Measurements from ENCODE around the gene GALK1.

The GALK1 gene

DNA sequence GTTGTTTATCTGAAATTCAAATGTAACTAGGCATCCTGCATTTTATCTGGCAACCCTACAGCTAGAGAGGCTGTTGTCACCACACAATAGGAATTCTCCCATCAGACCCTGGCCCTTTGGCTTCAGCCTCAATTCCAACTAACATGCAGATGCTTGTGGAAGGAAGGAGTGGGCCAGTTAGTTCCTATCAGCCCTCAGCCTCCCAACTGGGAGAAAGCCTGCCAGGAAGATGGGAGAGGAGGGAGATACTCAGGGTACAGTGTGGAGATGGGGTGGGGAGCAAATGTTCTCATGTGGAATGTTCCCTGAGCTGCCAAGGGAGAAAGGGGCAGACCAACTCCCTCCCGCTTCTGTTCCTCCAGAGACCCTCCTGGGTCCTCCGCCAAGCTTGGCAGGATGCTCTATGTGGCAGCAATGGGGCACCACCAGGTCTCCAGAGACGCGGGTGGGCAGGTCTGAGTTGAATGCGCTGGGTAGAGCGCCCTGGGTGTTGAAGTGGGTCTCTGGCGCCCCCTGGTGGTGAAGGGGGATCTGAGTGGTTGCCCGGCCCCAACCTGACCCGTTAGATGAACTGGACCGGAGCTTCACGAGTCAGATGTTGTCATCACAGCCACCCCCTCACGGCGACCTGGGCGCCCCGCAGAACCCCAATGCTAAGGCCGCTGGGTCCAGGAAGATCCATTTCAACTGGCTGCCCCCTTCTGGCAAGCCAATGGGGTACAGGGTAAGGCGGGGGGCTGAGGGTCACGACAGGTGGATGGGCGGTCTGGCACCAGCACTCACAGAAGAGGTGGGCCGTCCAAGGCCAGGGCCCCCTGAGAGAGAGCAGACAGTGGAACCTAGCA, 15.2 kb downstream of the GALK1 start:
- peak; percentile 89 for DNase-seq (ENCODE audit: low spot score)

DNA sequence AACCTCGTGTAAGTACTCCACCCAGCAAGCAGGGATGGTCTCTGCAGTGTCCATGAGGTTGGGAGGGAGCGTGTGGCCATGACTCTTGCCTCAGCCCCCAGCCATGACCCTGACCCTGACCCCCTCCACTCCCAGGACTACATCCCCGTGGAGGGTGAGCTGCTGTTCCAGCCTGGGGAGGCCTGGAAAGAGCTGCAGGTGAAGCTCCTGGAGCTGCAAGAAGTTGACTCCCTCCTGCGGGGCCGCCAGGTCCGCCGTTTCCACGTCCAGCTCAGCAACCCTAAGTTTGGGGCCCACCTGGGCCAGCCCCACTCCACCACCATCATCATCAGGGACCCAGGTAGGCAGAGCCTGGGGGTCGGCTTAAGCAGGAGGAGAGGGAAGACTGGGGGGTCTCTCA, 16.3 kb downstream of the GALK1 start:
- no peak for DNase-seq (ENCODE audit: low spot score)

DNA sequence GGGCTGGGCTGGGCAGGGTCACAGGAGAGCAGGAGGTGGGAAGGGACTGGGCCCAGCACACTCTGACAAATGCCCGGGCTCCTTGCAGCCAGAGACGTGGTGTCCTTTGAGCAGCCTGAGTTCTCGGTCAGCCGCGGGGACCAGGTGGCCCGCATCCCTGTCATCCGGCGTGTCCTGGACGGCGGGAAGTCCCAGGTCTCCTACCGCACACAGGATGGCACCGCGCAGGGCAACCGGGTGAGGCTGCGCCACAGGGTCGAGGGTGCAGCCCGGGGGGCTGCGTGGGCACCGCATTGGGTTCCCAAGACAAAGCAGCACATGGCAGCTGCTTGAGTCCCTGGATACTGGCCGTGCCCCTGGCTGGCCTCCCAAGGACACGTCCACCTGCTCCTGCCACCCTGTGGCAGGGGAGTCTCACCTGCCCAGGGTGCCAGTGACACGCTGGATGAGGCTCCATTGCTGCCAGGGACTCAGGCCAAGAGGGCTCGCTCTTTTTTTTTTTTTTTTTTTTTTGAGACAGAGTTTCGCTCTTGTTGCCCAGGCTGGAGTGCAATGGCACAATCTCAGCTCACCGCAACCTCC, 21.3 kb downstream of the GALK1 start:
- no peak for DNase-seq (ENCODE audit: low spot score)

DNA sequence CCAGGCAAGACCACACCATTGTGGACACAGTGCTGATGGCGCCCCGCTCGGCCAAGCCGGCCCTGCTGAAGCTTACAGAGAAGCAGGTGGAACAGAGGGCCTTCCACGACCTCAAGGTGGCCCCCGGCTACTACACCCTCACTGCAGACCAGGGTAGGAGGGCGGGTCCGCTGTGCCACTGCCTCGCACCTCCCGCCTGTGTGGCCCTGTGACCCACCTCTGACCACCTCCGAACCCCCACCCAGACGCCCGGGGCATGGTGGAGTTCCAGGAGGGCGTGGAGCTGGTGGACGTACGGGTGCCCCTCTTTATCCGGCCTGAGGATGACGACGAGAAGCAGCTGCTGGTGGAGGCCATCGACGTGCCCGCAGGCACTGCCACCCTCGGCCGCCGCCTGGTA, 22.7 kb downstream of the GALK1 start:
- DNase-seq (ENCODE audit: low spot score): no peak

DNA sequence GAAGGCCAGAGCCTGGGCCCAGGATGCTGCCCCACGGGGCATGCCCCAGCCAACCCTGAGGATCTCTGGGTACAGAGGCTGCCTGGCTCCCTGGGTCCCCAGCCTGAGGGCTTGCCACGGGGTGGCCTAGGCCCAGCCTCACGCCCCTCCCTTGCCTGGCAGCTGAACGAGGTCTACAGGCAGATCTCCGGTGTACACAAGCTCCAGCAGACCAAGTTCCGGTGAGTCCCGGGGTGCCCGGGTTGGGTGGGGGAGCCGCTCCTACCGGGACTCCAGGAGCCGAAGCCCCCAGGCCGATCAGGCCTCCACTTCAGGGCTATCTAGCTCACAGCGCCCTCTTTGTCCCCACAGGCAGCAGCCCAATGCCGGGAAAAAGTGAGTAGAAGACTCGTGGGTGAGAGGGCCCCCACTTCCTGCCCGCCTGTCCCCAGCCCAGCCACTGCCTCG, 24.3 kb downstream of the GALK1 start:
- DNase-seq (ENCODE audit: low spot score): no peak

DNA sequence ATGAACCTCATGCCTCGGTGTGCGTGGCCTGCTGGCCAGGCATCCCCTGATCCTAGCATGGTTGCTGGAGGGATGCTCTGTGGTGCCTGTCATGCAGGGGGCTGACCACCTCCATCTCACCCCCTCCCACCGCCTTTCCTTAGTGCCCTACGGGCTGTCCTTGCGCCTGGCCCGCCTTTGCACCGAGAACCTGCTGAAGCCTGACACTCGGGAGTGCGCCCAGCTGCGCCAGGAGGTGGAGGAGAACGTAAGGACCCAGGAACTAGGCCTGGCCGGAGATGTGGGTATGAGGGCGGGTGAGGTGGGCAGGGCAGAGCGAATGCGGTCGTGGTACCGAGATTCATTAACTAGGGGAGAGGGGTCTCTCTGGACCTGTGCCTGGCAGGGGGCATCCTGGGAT, 24.8 kb downstream of the GALK1 start:
- DNase-seq (ENCODE audit: low spot score): no peak

DNA sequence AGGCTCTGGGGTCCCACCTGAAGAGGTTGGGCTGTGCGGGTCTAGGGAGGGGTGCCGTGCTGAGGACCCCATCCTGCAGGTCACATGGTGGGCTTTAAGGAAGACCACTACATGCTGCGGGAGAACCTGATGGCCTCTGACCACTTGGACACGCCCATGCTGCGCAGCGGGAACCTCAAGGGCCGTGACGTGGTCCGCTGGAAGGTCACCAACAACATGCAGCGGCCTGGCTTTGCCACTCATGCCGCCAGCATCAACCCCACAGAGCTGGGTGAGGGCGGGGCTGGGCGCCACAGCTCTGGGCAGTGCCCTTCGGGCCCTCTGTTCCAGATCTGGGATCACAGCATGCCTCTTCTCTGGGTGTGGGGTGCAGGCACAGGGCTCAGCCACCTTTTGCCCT, 25.2 kb downstream of the GALK1 start:
- no peak for DNase-seq (ENCODE audit: low spot score)

DNA sequence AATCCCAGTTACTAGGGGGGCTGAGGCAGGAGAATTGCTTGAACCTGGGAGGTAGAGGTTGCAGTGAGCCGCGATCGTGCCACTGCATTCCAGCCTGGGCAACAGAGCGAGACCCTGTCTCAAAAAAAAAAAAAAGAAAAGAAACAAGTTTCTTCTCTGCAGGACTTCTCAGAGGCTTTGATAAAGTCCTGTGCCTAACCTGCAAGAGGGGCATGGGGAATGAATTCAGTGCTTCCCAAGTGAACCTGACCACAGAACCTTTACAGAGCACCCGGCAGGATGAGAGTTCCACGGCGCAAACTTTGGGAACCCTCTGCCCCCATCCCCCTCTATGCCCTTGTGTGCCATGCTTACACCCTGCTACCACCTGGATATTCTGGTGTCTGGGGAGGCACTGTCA, 25.8 kb downstream of the GALK1 start:
- DNase-seq (ENCODE audit: low spot score): no peak

DNA sequence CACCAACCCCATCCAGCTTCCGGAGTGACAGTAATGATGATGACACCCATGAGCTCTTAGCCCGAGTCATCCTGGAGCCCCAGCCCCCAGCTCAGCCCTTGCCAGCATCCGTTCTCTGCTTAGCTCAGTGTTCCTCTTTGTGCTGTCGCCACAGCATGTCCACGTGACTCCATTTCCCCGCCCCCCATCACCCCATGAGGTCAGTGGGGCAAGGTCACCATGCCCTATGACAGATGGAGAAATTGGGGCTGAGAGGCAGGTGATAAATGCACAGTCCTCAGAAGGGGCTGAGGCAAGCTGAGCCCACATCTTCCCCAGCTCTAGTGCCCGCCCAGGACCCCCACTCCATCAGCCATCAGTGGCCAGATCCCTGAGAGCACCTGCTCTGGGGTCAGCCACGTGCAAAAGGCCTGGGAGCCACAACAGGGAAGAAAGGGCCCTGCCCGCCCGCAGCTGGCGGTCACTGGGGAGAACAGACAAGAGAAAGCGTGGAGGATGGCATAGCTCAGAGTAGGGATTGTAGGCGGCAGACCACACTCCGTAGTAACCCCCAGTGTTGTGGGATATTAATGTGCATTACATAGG, 26.7 kb downstream of the GALK1 start:
- DNase-seq (ENCODE audit: low spot score): no peak

DNA sequence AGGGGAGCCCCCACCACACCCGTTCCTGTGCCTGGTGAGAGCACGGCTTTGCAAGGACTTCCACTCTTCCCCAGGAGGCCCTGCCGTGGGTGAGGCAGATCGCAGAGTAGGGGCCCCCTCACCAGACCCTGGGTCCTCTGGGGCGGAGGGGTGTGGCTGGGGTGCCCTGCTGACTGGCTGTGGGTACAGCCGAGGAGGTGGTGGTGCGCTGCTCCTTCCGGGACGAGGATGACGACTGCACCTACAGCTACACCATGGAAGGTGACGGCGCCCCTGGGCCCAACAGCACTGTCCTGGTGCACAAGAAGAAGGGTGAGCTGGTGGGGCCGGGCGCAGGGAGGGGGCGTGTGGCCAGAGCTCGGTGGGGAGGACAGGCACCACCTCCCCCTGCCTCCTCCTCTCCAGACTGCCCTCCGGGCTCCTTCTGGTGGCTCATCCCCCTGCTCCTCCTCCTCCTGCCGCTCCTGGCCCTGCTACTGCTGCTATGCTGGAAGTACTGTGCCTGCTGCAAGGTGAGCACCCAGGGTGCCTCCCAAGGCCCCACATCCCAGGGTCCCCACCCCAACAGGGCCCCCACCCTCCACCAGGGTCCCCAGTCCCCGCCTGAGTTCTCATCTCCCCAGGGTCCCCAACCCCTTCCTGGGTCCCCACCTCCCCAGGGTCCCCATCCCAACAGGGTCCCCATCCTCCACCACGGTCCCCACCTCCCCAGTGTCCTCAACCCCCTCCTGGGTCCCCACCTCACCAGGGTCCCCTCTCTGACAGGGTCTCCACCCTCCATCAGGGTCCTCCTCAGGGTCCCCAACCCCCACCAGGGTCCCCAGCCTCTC, 27.6 kb downstream of the GALK1 start:
- DNase-seq (ENCODE audit: low spot score): no peak

DNA sequence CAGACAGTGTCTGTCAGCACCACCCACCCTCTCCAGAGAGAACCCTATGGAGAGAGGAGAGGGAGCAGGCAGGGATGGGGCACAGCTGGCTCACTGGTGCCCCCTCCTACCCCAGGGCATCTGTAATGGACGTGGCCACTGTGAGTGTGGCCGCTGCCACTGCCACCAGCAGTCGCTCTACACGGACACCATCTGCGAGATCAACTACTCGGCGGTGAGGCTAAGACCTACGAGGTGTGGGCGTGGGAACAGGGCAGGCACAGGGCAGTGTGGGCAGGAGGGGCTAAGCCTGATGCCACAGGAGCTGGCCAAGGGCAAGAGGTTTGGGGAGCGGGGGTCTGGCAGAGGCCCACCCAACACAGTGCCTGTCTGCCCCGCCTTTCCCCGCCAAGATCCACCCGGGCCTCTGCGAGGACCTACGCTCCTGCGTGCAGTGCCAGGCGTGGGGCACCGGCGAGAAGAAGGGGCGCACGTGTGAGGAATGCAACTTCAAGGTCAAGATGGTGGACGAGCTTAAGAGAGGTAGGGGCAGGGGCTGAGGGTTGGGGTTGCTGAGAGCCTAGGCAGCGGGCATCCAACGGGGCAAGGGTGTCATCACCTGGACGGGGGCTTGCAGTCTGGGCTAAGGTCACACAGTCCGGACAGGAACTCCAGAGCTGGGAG, 28.7 kb downstream of the GALK1 start:
- no peak for DNase-seq (ENCODE audit: low spot score)

DNA sequence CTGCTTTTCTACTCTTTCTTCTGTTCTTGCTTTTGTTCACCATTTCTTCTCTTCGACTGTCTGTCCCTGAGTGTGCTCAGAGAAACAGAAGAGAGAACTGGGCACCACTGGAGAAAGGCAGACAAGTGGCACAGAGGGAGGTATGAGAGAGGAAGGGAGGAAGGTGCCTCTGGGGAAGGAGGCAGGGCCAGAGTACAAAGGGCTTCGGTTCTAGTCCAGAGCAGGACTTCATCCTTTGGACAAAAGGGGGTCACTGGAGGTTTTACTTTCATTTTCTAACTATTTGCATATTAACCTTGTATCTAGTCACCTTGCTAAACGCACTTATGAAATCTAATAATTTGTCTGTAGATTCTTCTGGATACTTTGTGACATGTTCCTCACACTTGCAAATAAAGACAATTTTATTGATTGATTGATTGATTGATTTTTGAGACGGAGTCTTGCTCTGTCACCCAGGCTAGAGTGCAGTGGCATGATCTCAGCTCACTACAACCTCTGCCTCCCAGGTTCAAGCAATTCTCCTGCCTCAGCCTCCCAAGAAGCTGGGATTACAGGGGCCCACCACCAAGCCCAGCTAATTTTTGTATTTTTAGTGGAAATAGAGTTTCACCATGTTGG, 30.2 kb downstream of the GALK1 start:
- DNase-seq (ENCODE audit: low spot score): no peak

DNA sequence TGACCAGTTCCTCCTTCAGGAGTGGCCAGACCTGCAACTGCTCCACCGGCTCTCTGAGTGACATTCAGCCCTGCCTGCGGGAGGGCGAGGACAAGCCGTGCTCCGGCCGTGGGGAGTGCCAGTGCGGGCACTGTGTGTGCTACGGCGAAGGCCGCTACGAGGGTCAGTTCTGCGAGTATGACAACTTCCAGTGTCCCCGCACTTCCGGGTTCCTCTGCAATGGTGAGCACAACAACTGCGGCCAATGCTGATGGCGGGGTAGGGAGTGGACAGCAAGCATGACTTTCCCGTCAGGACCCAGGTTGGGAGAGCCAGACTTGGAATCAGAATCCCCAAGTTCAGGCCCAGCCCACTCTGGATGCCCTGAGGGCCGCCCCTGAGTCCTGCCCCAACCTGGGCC, 31.5 kb downstream of the GALK1 start:
- no peak for DNase-seq (ENCODE audit: low spot score)

DNA sequence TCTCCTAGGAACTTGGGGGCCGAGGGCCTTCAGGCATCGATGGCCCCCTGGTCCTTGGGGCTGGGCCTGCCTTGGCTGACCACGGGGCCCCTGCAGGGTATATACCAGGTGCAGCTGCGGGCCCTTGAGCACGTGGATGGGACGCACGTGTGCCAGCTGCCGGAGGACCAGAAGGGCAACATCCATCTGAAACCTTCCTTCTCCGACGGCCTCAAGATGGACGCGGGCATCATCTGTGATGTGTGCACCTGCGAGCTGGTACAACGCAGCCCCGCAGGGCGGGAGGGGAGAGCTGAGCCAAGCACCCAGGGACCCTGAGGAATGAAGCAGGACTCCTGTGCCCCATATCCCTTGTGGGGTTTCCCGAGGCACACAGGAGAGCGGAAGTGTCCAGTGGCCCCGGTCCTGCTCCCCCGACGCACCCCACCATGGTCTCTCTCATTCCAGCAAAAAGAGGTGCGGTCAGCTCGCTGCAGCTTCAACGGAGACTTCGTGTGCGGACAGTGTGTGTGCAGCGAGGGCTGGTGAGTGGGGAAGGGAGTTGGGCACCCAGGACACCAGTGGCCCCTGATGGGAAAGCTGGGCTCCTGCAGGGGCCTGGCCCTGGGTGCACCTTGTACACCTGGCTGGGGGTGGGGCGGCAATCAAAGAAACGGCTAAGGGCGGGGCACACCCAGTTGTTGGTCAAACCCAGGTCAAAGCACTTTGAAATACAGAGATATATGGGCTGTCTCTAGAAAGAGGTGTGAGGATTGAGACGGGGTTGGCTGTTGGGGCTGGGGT, 33.1 kb downstream of the GALK1 start:
- DNase-seq (ENCODE audit: low spot score): no peak

DNA sequence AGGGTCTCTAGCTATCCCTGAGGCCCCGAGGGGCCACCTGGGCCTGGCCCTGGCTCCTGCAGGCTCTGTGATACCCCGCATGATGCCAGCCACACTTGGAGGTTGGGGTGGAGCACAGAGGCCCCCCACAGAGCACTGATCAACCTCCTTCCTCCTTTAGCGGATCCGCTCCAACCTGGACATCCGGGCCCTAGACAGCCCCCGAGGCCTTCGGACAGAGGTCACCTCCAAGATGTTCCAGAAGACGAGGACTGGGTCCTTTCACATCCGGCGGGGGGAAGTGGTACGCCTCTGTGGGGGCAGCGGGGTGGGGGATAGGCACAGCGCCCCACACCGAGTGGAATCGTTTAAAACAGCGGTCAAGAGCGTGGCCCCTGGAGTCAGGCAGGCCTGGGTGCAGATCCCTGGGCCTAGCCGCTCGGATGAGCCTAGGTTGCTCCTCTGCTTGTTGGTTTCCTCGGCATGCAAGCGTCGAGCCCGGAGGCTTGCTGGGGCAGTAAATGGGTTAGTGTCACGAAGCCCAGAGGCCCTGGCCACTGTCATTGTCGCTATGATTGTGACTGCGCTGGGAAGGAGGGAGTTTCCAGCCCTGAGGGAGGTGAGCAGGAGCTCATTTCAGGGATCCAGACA, 33.8 kb downstream of the GALK1 start:
- no peak for DNase-seq (ENCODE audit: low spot score)

DNA sequence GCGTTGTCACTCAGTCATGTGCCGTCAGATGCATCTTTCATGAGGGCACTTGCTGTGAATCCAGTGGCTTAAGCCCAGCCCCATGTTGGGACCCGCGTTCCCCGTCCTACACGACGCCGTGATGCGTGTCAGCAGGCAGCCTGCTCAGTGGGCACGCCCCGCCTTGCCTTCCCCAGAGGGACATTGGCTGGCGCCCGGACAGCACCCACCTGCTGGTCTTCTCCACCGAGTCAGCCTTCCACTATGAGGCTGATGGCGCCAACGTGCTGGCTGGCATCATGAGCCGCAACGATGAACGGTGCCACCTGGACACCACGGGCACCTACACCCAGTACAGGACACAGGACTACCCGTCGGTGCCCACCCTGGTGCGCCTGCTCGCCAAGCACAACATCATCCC, 34.9 kb downstream of the GALK1 start:
- no peak for DNase-seq (ENCODE audit: low spot score)

DNA sequence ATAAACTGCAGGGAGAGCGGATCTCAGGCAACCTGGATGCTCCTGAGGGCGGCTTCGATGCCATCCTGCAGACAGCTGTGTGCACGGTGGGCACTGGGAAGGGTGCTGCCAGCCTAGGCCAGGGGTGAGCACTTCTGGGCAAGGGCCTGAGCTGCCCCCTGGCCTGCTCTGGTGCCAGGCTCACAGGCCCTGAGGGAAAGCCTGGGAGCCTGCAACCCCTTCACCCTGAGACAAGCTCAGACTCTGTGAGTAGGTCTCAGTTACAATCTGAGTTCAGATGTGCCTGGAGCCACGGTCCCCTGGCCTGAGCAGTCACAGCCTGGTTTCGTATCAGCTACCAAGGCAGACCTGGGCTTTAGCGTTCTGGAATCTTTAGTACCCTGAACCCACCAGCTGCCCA, 35.6 kb downstream of the GALK1 start:
- no peak for DNase-seq (ENCODE audit: low spot score)

DNA sequence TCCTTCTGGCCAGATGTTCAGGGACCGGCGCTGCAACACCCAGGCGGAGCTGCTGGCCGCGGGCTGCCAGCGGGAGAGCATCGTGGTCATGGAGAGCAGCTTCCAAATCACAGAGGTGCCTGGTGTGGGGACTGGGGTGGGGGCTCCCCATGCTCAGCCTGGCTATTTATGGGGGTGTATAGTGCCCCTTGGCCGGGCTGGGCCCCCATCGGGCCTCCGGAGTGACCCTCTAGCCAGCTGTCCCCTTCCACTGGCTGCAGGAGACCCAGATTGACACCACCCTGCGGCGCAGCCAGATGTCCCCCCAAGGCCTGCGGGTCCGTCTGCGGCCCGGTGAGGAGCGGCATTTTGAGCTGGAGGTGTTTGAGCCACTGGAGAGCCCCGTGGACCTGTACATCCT, 37.6 kb downstream of the GALK1 start:
- no peak for DNase-seq (ENCODE audit: low spot score)

DNA sequence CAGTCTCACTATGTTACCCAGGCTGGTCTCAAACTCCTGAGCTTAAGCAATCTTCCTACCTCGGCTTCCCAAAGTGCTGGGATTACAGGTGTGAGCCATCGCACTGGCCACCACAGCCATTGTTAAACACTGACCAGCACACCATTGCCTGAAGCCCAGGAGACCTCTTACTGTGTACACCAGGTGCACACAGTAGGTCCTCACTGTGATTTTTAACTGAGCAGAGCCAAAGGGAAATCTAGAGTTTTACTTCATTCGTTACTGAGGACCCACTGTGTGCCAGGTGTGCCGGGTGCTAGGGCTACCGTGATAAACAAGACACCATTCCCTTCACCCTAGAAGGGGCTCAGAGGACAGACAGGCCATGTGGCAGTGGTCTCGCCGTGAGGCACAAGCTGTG, 39.5 kb downstream of the GALK1 start:
- DNase-seq (ENCODE audit: low spot score): no peak
